Hematopoietic multipotent progenitor cell treated with erythropoietin and hydrocortisone succinate and interleukin-3 and kit ligand, for 15 days (in vitro differentiated cells): ENCODE measurements around the gene PRKAG1.

Experiments used
- DNase-seq: peaks from one replicate; pipeline ENCODE4 v3.0.0-alpha.2; 2015; ENCODE audit warnings: low spot score

PRKAG1 gene

GRCh38 chr12:49010092-49010668 lies 8.4 kb downstream of the PRKAG1 start:
- DNase-seq = no peak

- no peak for DNase-seq
These were observed 9.6 kb downstream of the PRKAG1 start for GRCh38 chr12:49008943-49009342.

- no peak for DNase-seq
These were observed 18.2 kb downstream of the PRKAG1 start for GRCh38 chr12:49000346-49000745.

- no peak for DNase-seq
These were observed 19.0 kb downstream of the PRKAG1 start, which contains the start of gene DDN for GRCh38 chr12:48999371-49000131. DDN (minus strand) TSS chr12:48999375; CDS start chr12:48999287, 88 bp downstream.

GRCh38 chr12:48998497-48999353 lies 19.9 kb downstream of the PRKAG1 start:
- no peak for DNase-seq

GRCh38 chr12:48997719-48998496 lies 20.7 kb downstream of the PRKAG1 start:
- no peak for DNase-seq

GRCh38 chr12:48996794-48997718 lies 21.5 kb downstream of the PRKAG1 start:
- peak; percentile 73 for DNase-seq

- DNase-seq = peak; percentile 40
These were observed 23.3 kb downstream of the PRKAG1 start for GRCh38 chr12:48995086-48995879.

- DNase-seq = no peak
These were observed 24.1 kb downstream of the PRKAG1 start for GRCh38 chr12:48994224-48995085.

GRCh38 chr12:48993787-48994186 lies 24.8 kb downstream of the PRKAG1 start:
- DNase-seq = no peak

GRCh38 chr12:48991247-48992050 lies 27.1 kb downstream of the PRKAG1 start:
- no peak for DNase-seq

- DNase-seq = no peak
These were observed 28.0 kb downstream of the PRKAG1 start for GRCh38 chr12:48990552-48990951.

GRCh38 chr12:48988030-48988649 lies 30.4 kb downstream of the PRKAG1 start:
- peak; percentile 71 for DNase-seq

- no peak for DNase-seq
These were observed 31.8 kb downstream of the PRKAG1 start for GRCh38 chr12:48986720-48987291.

- DNase-seq = no peak
These were observed 32.7 kb downstream of the PRKAG1 start for GRCh38 chr12:48985901-48986300.

- DNase-seq = no peak
These were observed 33.1 kb downstream of the PRKAG1 start for GRCh38 chr12:48985475-48985897.

- DNase-seq = no peak
These were observed 36.0 kb downstream of the PRKAG1 start for GRCh38 chr12:48982397-48983080.
